Natural killer cell (primary cell): Measurements from ENCODE around the gene CAPN5. TPM values are rescaled to one million over a fixed set of nuclear protein-coding genes. Genes with fewer than 3 reads are reported as not detected.

Source experiments
- ATAC-seq, 3 donors: fragments of 150-1000 bp in 2 of 3; fragments of 200-7000 bp in 1 of 3; cut with Tn5 transposase; 1 replicate in 1 of 3; 2 replicates in 2 of 3; pipeline ENCODE4 v1.10.0; 2021; ENCODE audit warnings: mild to moderate bottlenecking in 2 of 3, moderate library complexity in 2 of 3
- DNase-seq, 2 donors: peaks; one replicate each; pipeline versions ENCODE4 v3.0.0 to v3.0.0-alpha.2; 2013 to 2021; ENCODE audit warnings: mixed read lengths in 1 of 2
- H3K27ac ChIP-seq: one replicate; pipeline ENCODE4 v1.5.1; 2013; ENCODE audit warnings: mild to moderate bottlenecking, low read length
- H3K27me3 ChIP-seq: one replicate; pipeline ENCODE4 v1.6.1; 2013; ENCODE audit warnings: low read length; ENCODE audit not compliant: control insufficient read depth, insufficient read depth
- H3K36me3 ChIP-seq: one replicate; pipeline ENCODE4 v1.6.1; 2013; ENCODE audit warnings: low read length; ENCODE audit not compliant: control insufficient read depth, insufficient read depth
- H3K4me1 ChIP-seq: one replicate; pipeline ENCODE4 v1.6.1; 2013; ENCODE audit warnings: low read length; ENCODE audit not compliant: control insufficient read depth, insufficient read depth
- H3K4me3 ChIP-seq: one replicate; pipeline ENCODE4 v1.5.1; 2013; ENCODE audit warnings: low read length
- H3K9me3 ChIP-seq: one replicate; pipeline ENCODE4 v1.6.1; 2013; ENCODE audit warnings: low read length; ENCODE audit not compliant: control insufficient read depth, insufficient read depth
- H3K27ac Mint-ChIP-seq, 2 donors: one replicate each; pipeline ENCODE4 v1.8.0; 2022; ENCODE audit warnings: mild to moderate bottlenecking in 2 of 2, mixed read lengths in 2 of 2, moderate library complexity in 1 of 2
- H3K27me3 Mint-ChIP-seq, 2 donors: one replicate each; pipeline ENCODE4 v1.8.0; 2022; ENCODE audit warnings: low read depth in 2 of 2, mixed read lengths in 2 of 2
- H3K36me3 Mint-ChIP-seq: one replicate; pipeline ENCODE4 v1.8.0; 2022; ENCODE audit warnings: mixed read lengths
- H3K4me1 Mint-ChIP-seq, 2 donors: one replicate each; pipeline ENCODE4 v1.8.0; 2022; ENCODE audit warnings: mixed read lengths in 2 of 2
- H3K4me3 Mint-ChIP-seq: one replicate; pipeline ENCODE4 v1.8.0; 2022; ENCODE audit warnings: mild to moderate bottlenecking, moderate library complexity, mixed read lengths
- H3K9me3 Mint-ChIP-seq, 2 donors: one replicate each; pipeline ENCODE4 v1.8.0; 2022; ENCODE audit warnings: mixed read lengths in 2 of 2
- CTCF ChIP-seq: fragments of 200-600 bp; IDR thresholded peaks from one replicate; pipeline ENCODE4 v1.8.0; 2022; ENCODE audit warnings: antibody characterized with exemption
- WGBS: methylation state at CpG from one replicate; pipeline ENCODE4 v1.1.7; 2013; ENCODE audit warnings: missing lambda C conversion rate; ENCODE audit not compliant: insufficient coverage; 5-methylcytosine and 5-hydroxymethylcytosine counted together
- intact Hi-C: fragments of 100-400 bp; cut with micrococcal nuclease; formaldehyde crosslinking; loops from one replicate; pipeline ENCODE4 v1.14.2; 2022
- total RNA-seq, 4 donors: library from RNA; stranded (reverse); fragments of 120-200 nt in 1 of 4; gene quantifications; one replicate each; pipeline versions ENCODE4 v1.2.3 to v1.2.4, GENCODE V29; 2013 to 2022

Gene CAPN5
- total RNA-seq, 3 donors from 2014 or later (not counting 1 experiment from before 2014, with no cell fraction given): 32.3 to 34.5 (median 34.3) TPM

GRCh38 chr11:77175021-77175842 is 108.5 kb downstream of the CAPN5 start:
- Histone ChIP-seq H3K27ac (no peak overlapping the region), H3K27me3 (no peaks in the 10 kb centered on the region), H3K4me3 (no peak overlapping the region), H3K4me1 (peaks cover 11% of the 10 kb centered on the region), H3K36me3 (no peaks in the 10 kb centered on the region), H3K9me3 (no peaks in the 10 kb centered on the region)
- WGBS: 78% methylated on average over 15 of the region's 15 CpGs
- H3K36me3 Mint-ChIP-seq: no peaks in the 10 kb centered on the region
- intact Hi-C loops: no loop called here
- DNase-seq (no peak), ATAC-seq (no peak)
- TF ChIP-seq CTCF: no peak
- no peaks in the 10 kb centered on the region for H3K27me3 Mint-ChIP-seq
- no peak overlapping the region for H3K27ac Mint-ChIP-seq
- no peak overlapping the region for H3K4me3 Mint-ChIP-seq
- peaks cover 0 to 4% of the 10 kb centered on the region in 2 donors for H3K9me3 Mint-ChIP-seq
- H3K4me1 Mint-ChIP-seq: no peaks in the 10 kb centered on the region

Other genes starting within 250 kb of the CAPN5 start
- 10 to 100 TPM; 12.1 to 14.8 (median 13.6) TPM for gene ACER3, start 206.1 kb upstream of the CAPN5 start, total RNA-seq
- gene B3GNT6, start 32.6 kb upstream of the CAPN5 start, total RNA-seq: not detected
- 1 to 10 TPM in 1 of 3 donors, under 1 TPM in 2; 0.82 to 1.4 (median 0.85) TPM for gene OMP, start 35.9 kb downstream of the CAPN5 start, total RNA-seq
- gene MYO7A, start 61.3 kb downstream of the CAPN5 start, total RNA-seq: 1 to 10 TPM in 1 of 3 donors, under 1 TPM in 2; 0.20 to 1.1 (median 0.68) TPM
- gene GDPD4, start 234.7 kb downstream of the CAPN5 start, total RNA-seq: not detected